ENCODE data around the gene DLG2.

- TF ChIP-seq POLR2A (IDR thresholded peaks at IDR 0.05; ENCODE audit: low read depth, low read length) (no peak), POLR2AphosphoS5 (IDR thresholded peaks at IDR 0.05; ENCODE audit: low read depth, low read length) (no peak)
Observed at GRCh38 chr11:84383576-84383975, 1243.6 kb downstream of the DLG2 start.

All from GM12891 (cell line).